Urinary bladder (tissue), 4 donors: Measurements from ENCODE around the gene HERPUD1. TPM values are rescaled to one million over a fixed set of nuclear protein-coding genes. Genes with fewer than 3 reads are reported as not detected.
"Not testable (repeated sequence)": the region's sequence is repeated elsewhere in the genome, so short reads cannot be mapped to it uniquely, and the experiment has no call there.

ENCODE experiments used
- DNase-seq: peaks from one replicate; pipeline ENCODE4 v3.0.0-alpha.2; 2015; ENCODE audit errors: extremely low spot score
- H3K27ac ChIP-seq: one replicate; pipeline ENCODE4 v1.5.1; 2013; ENCODE audit warnings: low read depth, mild to moderate bottlenecking, moderate library complexity
- H3K36me3 ChIP-seq: one replicate; pipeline ENCODE4 v1.6.1; 2013; ENCODE audit warnings: mild to moderate bottlenecking, moderate library complexity; ENCODE audit not compliant: insufficient read depth
- H3K4me1 ChIP-seq: one replicate; pipeline ENCODE4 v1.6.1; 2013; ENCODE audit warnings: mild to moderate bottlenecking, moderate library complexity; ENCODE audit not compliant: insufficient read depth
- H3K4me3 ChIP-seq: one replicate; pipeline ENCODE4 v1.5.1; 2013; ENCODE audit warnings: low read depth, low read length
- WGBS: extraction: QIAGEN DNeasy Blood & Tissue Kit; methylation state at CpG from one replicate; pipeline ENCODE4 v1.1.7; 2013; 5-methylcytosine and 5-hydroxymethylcytosine counted together
- polyA plus RNA-seq: library from polyadenylated mRNA; stranded (reverse); fragments of 200-250 nt; gene quantifications from one replicate; pipeline ENCODE4 v1.2.3, GENCODE V29; 2013
- total RNA-seq: library from RNA; depleted of rRNA; stranded (reverse); fragments of >200 nt; gene quantifications from one replicate; pipeline ENCODE4 v1.2.3, GENCODE V29; 2014
- donor health status: healthy with polysubstance abuse.
- donor health status: healthy.

Gene HERPUD1
- total and polyA plus RNA-seq, 2 donors, result 102 to 113 TPM

- Histone ChIP-seq H3K4me3 (no peak overlapping the region), H3K27ac (no peak overlapping the region), H3K4me1 (no peaks in the 10 kb centered on the region), H3K36me3 (no peaks in the 10 kb centered on the region)
- WGBS, result 91% methylated on average over 11 of the region's 11 CpGs
- DNase-seq, result no peak
These were observed 46.0 kb downstream of the HERPUD1 start for GRCh38 chr16:56977823-56978430.

- H3K36me3 ChIP-seq, result no peaks in the 10 kb centered on the region
- H3K4me1 ChIP-seq, result no peaks in the 10 kb centered on the region
- H3K4me3 ChIP-seq, result no peak overlapping the region
- DNase-seq, result no peak
- no peak overlapping the region for H3K27ac ChIP-seq
- 94% methylated on average over 4 of the region's 4 CpGs for WGBS
These were observed 48.2 kb downstream of the HERPUD1 start for GRCh38 chr16:56980201-56980535.

GRCh38 chr16:56980792-56981724, 49.1 kb downstream of the HERPUD1 start:
- 71% methylated on average over 16 of the region's 16 CpGs for WGBS
- H3K27ac ChIP-seq, result no peak overlapping the region
- DNase-seq, result no peak

GRCh38 chr16:56981729-56982271, 49.9 kb downstream of the HERPUD1 start:
- no peaks in the 10 kb centered on the region for H3K36me3 ChIP-seq
- 87% methylated on average over 12 of the region's 12 CpGs for WGBS
- no peak for DNase-seq
- no peaks in the 10 kb centered on the region for H3K4me1 ChIP-seq
- H3K27ac ChIP-seq, result no peak overlapping the region
- no peak overlapping the region for H3K4me3 ChIP-seq

More at GRCh38 chr16:56980792-56981724, 49.1 kb downstream of the HERPUD1 start:
- no peak overlapping the region for H3K4me3 ChIP-seq
- H3K4me1 ChIP-seq, result no peaks in the 10 kb centered on the region
- H3K36me3 ChIP-seq, result no peaks in the 10 kb centered on the region

- Histone ChIP-seq H3K27ac (no peak overlapping the region), H3K4me3 (no peak overlapping the region), H3K36me3 (no peaks in the 10 kb centered on the region), H3K4me1 (no peaks in the 10 kb centered on the region)
- 94% methylated on average over 2 of the region's 2 CpGs for WGBS
- no peak for DNase-seq
These were observed 50.8 kb downstream of the HERPUD1 start for GRCh38 chr16:56982695-56983094.

GRCh38 chr16:56983211-56983751, 51.3 kb downstream of the HERPUD1 start:
- 73% methylated on average over 9 of the region's 9 CpGs for WGBS
- DNase-seq, result no peak

GRCh38 chr16:56984639-56985038, 52.7 kb downstream of the HERPUD1 start:
- Histone ChIP-seq H3K27ac (no peak overlapping the region), H3K4me3 (no peak overlapping the region), H3K36me3 (no peaks in the 10 kb centered on the region), H3K4me1 (no peaks in the 10 kb centered on the region)
- 93% methylated on average over 6 of the region's 6 CpGs for WGBS
- no peak for DNase-seq

More at GRCh38 chr16:56983211-56983751, 51.3 kb downstream of the HERPUD1 start:
- Histone ChIP-seq H3K27ac (no peak overlapping the region), H3K4me1 (no peaks in the 10 kb centered on the region), H3K4me3 (no peak overlapping the region), H3K36me3 (no peaks in the 10 kb centered on the region)

GRCh38 chr16:56985288-56985961, 53.5 kb downstream of the HERPUD1 start:
- 56% methylated on average over 7 of the region's 7 CpGs for WGBS
- Histone ChIP-seq H3K4me1 (no peaks in the 10 kb centered on the region), H3K27ac (no peak overlapping the region), H3K36me3 (no peaks in the 10 kb centered on the region), H3K4me3 (no peak overlapping the region)
- no peak for DNase-seq

GRCh38 chr16:56985962-56986360, 54.0 kb downstream of the HERPUD1 start:
- Histone ChIP-seq H3K4me3 (no peak overlapping the region), H3K4me1 (no peaks in the 10 kb centered on the region), H3K27ac (no peak overlapping the region), H3K36me3 (no peaks in the 10 kb centered on the region)
- WGBS, result 72% methylated on average over 2 of the region's 2 CpGs
- DNase-seq, result no peak

GRCh38 chr16:56986361-56986760, 54.4 kb downstream of the HERPUD1 start:
- no peaks in the 10 kb centered on the region for H3K36me3 ChIP-seq
- WGBS, result 69% methylated on average over 1 of the region's 1 CpG
- DNase-seq, result no peak
- H3K27ac ChIP-seq, result no peak overlapping the region
- H3K4me3 ChIP-seq, result no peak overlapping the region
- H3K4me1 ChIP-seq, result no peaks in the 10 kb centered on the region

GRCh38 chr16:56986908-56987307, 55.0 kb downstream of the HERPUD1 start:
- not testable (repeated sequence) for H3K4me1 ChIP-seq, DNase-seq, H3K27ac ChIP-seq, H3K36me3 ChIP-seq, H3K4me3 ChIP-seq
- WGBS, result 89% methylated on average over 4 of the region's 4 CpGs

- WGBS, result 94% methylated on average over 2 of the region's 2 CpGs
- DNase-seq, result no peak
- Histone ChIP-seq H3K27ac (no peak overlapping the region), H3K4me3 (no peak overlapping the region), H3K4me1 (no peaks in the 10 kb centered on the region), H3K36me3 (no peaks in the 10 kb centered on the region)
These were observed 55.8 kb downstream of the HERPUD1 start for GRCh38 chr16:56987692-56988091.

GRCh38 chr16:56988161-56988947, 56.4 kb downstream of the HERPUD1 start:
- no peak for DNase-seq
- 85% methylated on average over 6 of the region's 6 CpGs for WGBS
- no peaks in the 10 kb centered on the region for H3K36me3 ChIP-seq
- peak overlapping the region; percentile 72 for H3K27ac ChIP-seq
- H3K4me3 ChIP-seq, result peak overlapping the region; percentile 70
- no peaks in the 10 kb centered on the region for H3K4me1 ChIP-seq
